GM18907 (cell line): ENCODE results near the gene ZMPSTE24.
"Not testable (repeated sequence)": the region's sequence is repeated elsewhere in the genome, so short reads cannot be mapped to it uniquely, and the experiment has no call there.

ENCODE experiments used
- ATAC-seq: cut with Tn5 transposase; IDR thresholded peaks from one replicate; pipeline ENCODE4 v1.9.1; 2021; ENCODE audit warnings: mild to moderate bottlenecking, moderate library complexity; ENCODE audit not compliant: unreplicated experiment

Gene ZMPSTE24

GRCh38 chr1:40316595-40317393 lies 58.8 kb downstream of the ZMPSTE24 start, which contains the start of gene COL9A2:
TSS of gene COL9A2 (minus strand) at chr1:40317286. CDS start at chr1:40317197, 89 bp downstream.
- ATAC-seq: no peak

GRCh38 chr1:40317394-40318074 lies 59.5 kb downstream of the ZMPSTE24 start:
- no peak for ATAC-seq

GRCh38 chr1:40318476-40318875 lies 60.4 kb downstream of the ZMPSTE24 start:
- ATAC-seq: no peak

GRCh38 chr1:40318970-40319621 lies 61.1 kb downstream of the ZMPSTE24 start:
- ATAC-seq: no peak

GRCh38 chr1:40331403-40331802 lies 73.4 kb downstream of the ZMPSTE24 start:
- ATAC-seq: not testable (repeated sequence)

GRCh38 chr1:40332695-40333094 lies 74.7 kb downstream of the ZMPSTE24 start:
- no peak for ATAC-seq

- ATAC-seq: no peak
These were observed 79.4 kb downstream of the ZMPSTE24 start for GRCh38 chr1:40337443-40337842.

GRCh38 chr1:40338745-40339419 lies 80.8 kb downstream of the ZMPSTE24 start:
- ATAC-seq: no peak

- no peak for ATAC-seq
These were observed 81.6 kb downstream of the ZMPSTE24 start for GRCh38 chr1:40339420-40340323.

- no peak for ATAC-seq
These were observed 83.7 kb downstream of the ZMPSTE24 start for GRCh38 chr1:40341491-40342380.

GRCh38 chr1:40342381-40342717 lies 84.3 kb downstream of the ZMPSTE24 start:
- not testable (repeated sequence) for ATAC-seq
